HG03095 (cell line): ENCODE measurements around the gene CCDC122.

Experiments used
- ATAC-seq: cut with Tn5 transposase; IDR thresholded peaks from one replicate; pipeline ENCODE4 v1.9.1; 2021; ENCODE audit warnings: moderate library complexity; ENCODE audit not compliant: unreplicated experiment

Gene CCDC122

DNA sequence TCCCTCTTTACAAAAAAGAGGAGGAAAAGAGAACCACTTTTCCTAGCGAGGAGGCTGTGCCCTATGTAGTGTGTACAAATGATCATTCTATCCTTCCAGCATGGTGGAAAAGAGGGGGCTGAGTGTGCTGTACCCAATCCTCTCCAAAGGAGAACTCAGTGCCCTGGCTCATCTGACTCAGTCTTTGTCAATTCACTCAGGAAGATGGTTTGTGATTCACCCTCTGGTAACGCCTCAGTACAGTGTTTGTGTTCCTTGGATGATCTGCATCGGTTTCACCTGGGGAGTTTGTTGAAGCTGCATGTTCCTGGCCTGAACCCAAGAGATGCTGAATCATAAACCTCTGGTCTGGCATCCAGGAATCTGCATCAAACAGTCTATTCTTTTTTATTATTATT, 74.5 kb downstream of the CCDC122 start:
- no peak for ATAC-seq

- no peak for ATAC-seq
Measured at GRCh38 chr13:43804461-43805070, 75.0 kb downstream of the CCDC122 start.

GRCh38 chr13:43802511-43802910, 77.0 kb downstream of the CCDC122 start:
- ATAC-seq, result no peak

DNA sequence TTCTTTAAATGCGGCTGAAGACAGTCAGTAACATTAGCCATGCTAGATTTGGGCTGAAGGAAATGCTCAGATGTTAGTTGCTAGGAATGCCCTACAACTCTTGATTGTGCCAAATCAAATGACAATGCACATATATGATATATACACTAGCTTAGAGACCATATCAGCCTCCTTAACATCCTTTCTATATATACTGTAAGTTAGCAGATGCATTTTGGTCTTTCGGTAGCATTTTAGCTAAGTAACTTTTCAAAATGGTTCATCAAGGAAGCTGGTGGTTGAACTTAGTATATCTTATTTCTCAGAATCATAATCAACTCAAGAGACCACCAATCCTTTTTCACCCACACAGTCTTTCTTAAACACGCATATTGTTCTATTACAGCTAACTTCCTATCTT, 78.7 kb downstream of the CCDC122 start:
- no peak for ATAC-seq

DNA sequence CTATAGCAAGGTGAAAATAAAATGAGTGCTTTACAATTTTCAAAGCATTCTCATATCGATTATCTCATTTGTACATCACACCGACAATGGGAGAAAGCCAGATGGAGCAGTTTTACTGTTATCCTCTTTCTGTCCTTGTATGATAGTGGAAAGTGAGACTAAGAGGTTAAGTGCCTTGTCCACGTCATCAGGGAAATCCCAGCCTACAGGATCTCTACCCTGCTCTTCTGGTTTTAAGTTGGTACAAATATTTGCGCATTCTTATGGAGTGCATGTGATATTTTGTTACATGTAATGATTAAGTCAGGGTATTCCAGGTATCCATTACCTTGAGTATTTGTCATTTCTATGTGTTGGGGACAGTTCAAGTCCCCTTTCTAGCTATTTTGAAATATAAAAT, 80.3 kb downstream of the CCDC122 start:
- ATAC-seq, result no peak

DNA sequence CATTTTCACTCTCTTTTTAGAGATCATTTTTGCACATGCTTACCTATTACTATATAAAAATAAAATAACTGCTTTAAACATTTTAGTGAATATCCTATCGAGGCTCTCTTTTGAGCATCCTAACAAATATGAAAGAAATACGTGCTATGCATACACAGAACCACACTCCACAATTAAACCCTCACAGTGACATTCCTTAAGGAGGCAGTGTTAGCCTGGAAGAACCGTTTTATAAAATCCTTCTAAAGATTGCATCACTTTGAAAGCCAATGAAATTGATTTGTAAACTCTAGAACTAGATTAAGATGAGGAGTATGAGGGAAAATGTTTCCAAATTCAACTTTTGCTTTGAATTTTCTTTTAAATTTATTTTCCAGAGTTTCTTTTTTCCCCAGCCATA, 81.7 kb downstream of the CCDC122 start:
- ATAC-seq, result no peak

- no peak for ATAC-seq
Measured at GRCh38 chr13:43797159-43797558, 82.4 kb downstream of the CCDC122 start.

DNA sequence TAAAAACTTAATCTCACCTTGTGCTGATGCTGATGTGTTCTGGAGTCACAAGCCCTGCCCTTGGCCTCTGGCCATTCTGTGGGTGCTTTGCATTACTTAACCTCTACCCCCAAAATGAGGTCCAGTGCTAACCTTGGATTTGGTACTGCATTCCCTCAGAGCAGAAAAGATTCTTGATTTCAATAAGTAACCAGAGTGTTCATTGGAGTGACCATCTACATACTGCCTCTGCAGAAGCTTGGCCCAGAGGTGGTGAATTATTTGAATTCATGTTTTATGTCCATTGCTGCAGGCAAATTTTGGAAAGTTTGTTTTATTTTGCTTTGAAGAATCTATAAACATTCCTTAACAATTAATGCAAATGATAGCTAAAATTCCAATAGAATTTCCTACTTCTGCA, 85.1 kb downstream of the CCDC122 start:
- no peak for ATAC-seq

DNA sequence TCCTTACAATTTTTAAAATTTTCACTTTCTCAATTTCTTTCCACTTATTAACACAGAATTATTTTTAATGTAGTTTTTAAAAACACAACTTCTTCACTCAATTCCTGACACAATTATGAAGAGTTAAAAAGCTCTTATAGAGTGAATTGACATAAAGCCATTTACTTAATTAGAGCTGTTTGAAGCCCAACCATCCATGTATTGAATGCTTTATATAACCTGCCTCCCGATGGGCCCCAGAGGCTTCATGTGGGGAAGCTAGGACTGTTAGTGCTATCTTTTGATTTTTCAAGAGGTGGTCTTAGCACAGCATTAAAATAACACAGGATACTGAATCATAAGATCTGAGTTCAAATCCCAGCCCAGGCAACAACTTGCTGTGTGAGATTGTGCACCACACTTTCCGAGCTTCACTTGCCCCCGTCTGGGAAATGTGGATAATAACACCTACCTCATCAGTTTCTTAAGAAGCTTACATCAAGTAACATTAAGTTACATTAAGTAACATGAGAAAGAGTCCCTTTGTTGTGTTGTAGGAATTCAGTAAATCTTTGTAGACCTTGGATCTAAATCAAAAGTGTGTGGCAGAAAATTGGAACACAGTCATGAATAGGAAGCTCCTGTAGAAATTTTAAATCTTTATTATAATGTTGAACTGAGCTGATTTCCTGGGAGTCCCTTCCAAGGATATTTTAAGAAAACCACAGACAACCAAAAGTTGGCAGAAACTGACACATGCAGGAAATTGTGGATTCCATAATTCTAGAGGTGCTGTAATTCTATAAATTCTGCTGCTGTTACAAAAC, 87.3 kb downstream of the CCDC122 start:
- no peak for ATAC-seq

DNA sequence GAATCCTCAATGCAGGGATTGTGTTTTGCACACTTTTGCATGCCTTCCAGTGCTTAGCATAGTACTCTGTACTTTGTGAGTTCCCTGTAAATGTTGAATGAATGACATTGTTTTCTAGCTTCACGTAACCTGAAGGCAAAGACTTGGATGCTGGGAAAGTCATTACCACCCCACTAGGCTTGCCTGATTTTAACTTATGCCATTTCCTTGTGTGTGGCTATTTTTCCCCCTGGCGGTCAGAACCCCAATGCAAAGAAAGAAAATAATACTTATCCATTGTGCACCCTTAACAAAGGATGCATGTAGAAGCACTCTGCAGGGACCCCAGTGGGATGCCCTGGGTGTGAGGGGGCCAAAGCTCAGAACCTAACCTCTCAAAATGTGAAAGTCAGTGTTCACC, 91.5 kb downstream of the CCDC122 start:
- ATAC-seq, result no peak

GRCh38 chr13:43787518-43787891, 92.0 kb downstream of the CCDC122 start:
- no peak for ATAC-seq

DNA sequence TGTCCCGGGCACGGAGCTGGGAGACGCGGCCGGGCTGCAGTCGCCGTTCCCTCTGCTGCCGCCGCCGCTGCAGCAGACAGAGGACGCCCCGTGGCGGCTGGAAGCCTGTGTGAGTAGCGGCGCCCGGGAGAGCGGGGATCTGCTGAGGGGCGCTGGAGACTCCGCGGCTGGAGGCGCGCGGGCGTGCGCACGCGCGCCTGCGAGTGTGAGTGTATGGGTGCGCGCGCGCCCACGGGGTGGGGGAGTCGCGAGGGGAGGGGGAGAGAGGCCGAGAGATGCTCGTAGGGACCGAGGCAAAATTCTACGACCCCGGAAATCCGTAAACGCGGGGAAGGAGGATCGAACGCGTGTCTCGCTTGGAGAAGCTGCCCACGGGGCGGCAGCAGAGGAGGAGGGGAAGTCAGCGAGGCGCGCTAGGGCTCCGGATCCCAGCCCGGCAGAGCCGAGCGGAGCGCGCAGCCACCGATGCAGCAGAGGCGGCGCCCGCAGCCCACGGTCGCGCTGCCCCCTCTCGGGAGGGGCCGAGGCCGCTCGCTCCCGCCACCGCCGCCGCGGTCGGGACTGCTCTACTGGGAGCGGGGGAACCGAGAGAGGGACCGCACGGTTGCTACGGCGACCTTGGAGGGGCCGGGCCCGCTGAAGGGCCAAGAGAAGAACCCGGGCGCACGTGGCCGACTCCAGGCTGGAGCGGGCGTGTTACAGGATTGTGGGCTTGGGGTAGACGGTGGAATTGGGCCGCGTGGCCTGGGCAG, 92.6 kb downstream of the CCDC122 start, which contains the start of gene ENOX1:
ENOX1 (minus strand) TSS at position 207 of the 752 bp plus-strand sequence.
- ATAC-seq, result no peak

DNA sequence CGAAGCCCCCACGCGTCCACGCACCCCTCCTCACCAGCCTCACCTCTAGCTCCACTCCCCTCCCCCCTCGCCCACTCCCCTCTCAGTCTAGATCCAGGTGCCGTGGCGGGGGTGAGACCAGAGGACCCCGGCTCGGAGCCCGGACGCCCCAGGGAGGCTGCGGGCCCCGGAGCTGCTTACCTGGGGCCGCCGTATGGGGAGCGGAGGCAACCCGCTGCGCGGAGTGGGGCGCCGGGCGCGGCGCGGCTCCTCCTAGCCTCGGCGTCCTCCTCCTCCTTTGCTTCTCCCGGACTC, 93.1 kb downstream of the CCDC122 start:
- no peak for ATAC-seq
